IPS-18c (cell line): ENCODE data around the gene MSH4.
"Not testable (repeated sequence)": the region's sequence is repeated elsewhere in the genome, so short reads cannot be mapped to it uniquely, and the experiment has no call there.

ENCODE experiments used
- H3K4me3 ChIP-seq: 2 replicates; pipeline ENCODE4 v1.7.0; 2013; ENCODE audit warnings: low read depth, mild to moderate bottlenecking, low read length, moderate library complexity; ENCODE audit not compliant: insufficient read depth
- H3K9me3 ChIP-seq: one replicate; pipeline ENCODE4 v1.6.1; 2013; ENCODE audit warnings: mild to moderate bottlenecking, low read length, moderate library complexity; ENCODE audit not compliant: control insufficient read depth, insufficient read depth

MSH4 gene

GRCh38 chr1:75796376-75797272, at the start of gene MSH4:
Gene MSH4, plus strand, starts transcription at chr1:75796882. Its CDS starts 104 bp downstream, at chr1:75796986.
- no peak within 1 kb of the TSS for H3K4me3 ChIP-seq
- H3K9me3 ChIP-seq, result no peaks in the 10 kb centered on the region

GRCh38 chr1:75757210-75757609, 39.5 kb upstream of the MSH4 start:
- peaks cover 16% of the 10 kb centered on the region for H3K9me3 ChIP-seq
- H3K4me3 ChIP-seq, result not testable (repeated sequence)

- H3K9me3 ChIP-seq, result peaks cover 16% of the 10 kb centered on the region
- not testable (repeated sequence) for H3K4me3 ChIP-seq
Observed at GRCh38 chr1:75758543-75758942, 38.1 kb upstream of the MSH4 start.

- H3K4me3 ChIP-seq, result no peak overlapping the region
- H3K9me3 ChIP-seq, result no peaks in the 10 kb centered on the region
Observed at GRCh38 chr1:75764057-75764655, 32.5 kb upstream of the MSH4 start.

- Histone ChIP-seq H3K4me3 (no peak overlapping the region), H3K9me3 (no peaks in the 10 kb centered on the region)
Observed at GRCh38 chr1:75765697-75766355, 30.9 kb upstream of the MSH4 start.

- Histone ChIP-seq H3K4me3 (no peak overlapping the region), H3K9me3 (no peaks in the 10 kb centered on the region)
Observed at GRCh38 chr1:75768016-75768415, 28.7 kb upstream of the MSH4 start.

- H3K9me3 ChIP-seq, result no peaks in the 10 kb centered on the region
- H3K4me3 ChIP-seq, result no peak overlapping the region
Observed at GRCh38 chr1:75770761-75771160, 25.9 kb upstream of the MSH4 start.

GRCh38 chr1:75771978-75772377, 24.7 kb upstream of the MSH4 start:
- H3K4me3 ChIP-seq, result no peak overlapping the region
- H3K9me3 ChIP-seq, result no peaks in the 10 kb centered on the region

- H3K4me3 ChIP-seq, H3K9me3 ChIP-seq: not testable (repeated sequence)
Observed at GRCh38 chr1:75777812-75778211, 18.9 kb upstream of the MSH4 start.

- not testable (repeated sequence) for H3K9me3 ChIP-seq
Observed at GRCh38 chr1:75778694-75779093, 18.0 kb upstream of the MSH4 start.

GRCh38 chr1:75780183-75780582, 16.5 kb upstream of the MSH4 start:
- H3K4me3 ChIP-seq, H3K9me3 ChIP-seq: not testable (repeated sequence)

More at GRCh38 chr1:75778694-75779093, 18.0 kb upstream of the MSH4 start:
- not testable (repeated sequence) for H3K4me3 ChIP-seq

GRCh38 chr1:75783920-75784319, 12.8 kb upstream of the MSH4 start:
- H3K9me3 ChIP-seq, H3K4me3 ChIP-seq: not testable (repeated sequence)

GRCh38 chr1:75785320-75785982, 11.2 kb upstream of the MSH4 start:
- Histone ChIP-seq H3K9me3 (no peaks in the 10 kb centered on the region), H3K4me3 (peak overlapping the region; percentile 80)

GRCh38 chr1:75785983-75786853, 10.5 kb upstream of the MSH4 start, which contains the start of gene RABGGTB:
Gene RABGGTB, plus strand, starts transcription at chr1:75786256. Its CDS starts 16 bp downstream, at chr1:75786272.
- peak within 1 kb of the TSS; percentile 80 for H3K4me3 ChIP-seq
- no peaks in the 10 kb centered on the region for H3K9me3 ChIP-seq

GRCh38 chr1:75786901-75787493, 9.7 kb upstream of the MSH4 start:
- no peaks in the 10 kb centered on the region for H3K9me3 ChIP-seq
- peak overlapping the region; percentile 80 for H3K4me3 ChIP-seq

GRCh38 chr1:75787524-75787923, 9.2 kb upstream of the MSH4 start:
- peak overlapping the region; percentile 80 for H3K4me3 ChIP-seq
- H3K9me3 ChIP-seq, result no peaks in the 10 kb centered on the region
